ENCODE results near the gene PIN1.
"Not testable (repeated sequence)": the region's sequence is repeated elsewhere in the genome, so short reads cannot be mapped to it uniquely, and the experiment has no call there.

- TF ChIP-seq, protein P1, sequence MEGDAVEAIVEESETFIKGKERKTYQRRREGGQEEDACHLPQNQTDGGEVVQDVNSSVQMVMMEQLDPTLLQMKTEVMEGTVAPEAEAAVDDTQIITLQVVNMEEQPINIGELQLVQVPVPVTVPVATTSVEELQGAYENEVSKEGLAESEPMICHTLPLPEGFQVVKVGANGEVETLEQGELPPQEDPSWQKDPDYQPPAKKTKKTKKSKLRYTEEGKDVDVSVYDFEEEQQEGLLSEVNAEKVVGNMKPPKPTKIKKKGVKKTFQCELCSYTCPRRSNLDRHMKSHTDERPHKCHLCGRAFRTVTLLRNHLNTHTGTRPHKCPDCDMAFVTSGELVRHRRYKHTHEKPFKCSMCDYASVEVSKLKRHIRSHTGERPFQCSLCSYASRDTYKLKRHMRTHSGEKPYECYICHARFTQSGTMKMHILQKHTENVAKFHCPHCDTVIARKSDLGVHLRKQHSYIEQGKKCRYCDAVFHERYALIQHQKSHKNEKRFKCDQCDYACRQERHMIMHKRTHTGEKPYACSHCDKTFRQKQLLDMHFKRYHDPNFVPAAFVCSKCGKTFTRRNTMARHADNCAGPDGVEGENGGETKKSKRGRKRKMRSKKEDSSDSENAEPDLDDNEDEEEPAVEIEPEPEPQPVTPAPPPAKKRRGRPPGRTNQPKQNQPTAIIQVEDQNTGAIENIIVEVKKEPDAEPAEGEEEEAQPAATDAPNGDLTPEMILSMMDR (IDR thresholded peaks at IDR 0.05) = not testable (repeated sequence)
- TF ChIP-seq POLR2A (IDR thresholded peaks at IDR 0.05) = not testable (repeated sequence)
Measured at GRCh38 chr19:9791073-9791367, 44.1 kb upstream of the PIN1 start.
